ENCODE measurements around the gene LINC00305. TPM values are rescaled to one million over a fixed set of nuclear protein-coding genes. Genes with fewer than 3 reads are reported as not detected.

LINC00305 gene
- total and polyA plus RNA-seq, 2 of the 8 experiments (the other 6 are each of a cell fraction or from before 2014, with no cell fraction given): not detected

DNA sequence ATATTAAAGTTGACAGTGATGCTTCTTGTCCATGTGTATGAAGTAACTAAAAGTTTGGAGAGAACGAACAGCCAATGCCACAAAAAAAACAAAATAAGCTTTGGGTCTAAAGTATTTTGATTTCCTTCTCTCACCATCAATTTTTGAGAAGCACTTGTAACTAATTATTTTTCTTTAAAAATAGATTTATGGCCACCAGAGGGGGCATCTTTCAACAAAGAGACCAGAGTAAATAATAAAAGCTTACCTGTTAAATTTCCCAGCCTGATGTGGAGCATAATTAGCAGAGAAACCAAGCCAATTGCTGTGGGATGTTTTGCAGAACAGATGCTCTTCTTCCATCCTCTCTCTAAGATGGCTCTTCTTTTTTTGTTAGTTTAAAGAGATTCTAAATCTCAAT lies 29.0 kb downstream of the LINC00305 start:
- Histone ChIP-seq H3K4ac (replicated peaks; ENCODE audit: insufficient read length, low read depth, low read length) (no peak overlapping the region), H3K27me3 (replicated peaks in 1 of 4; ENCODE audit: control insufficient read depth in 3 of 4, extremely low read depth in 1 of 4, insufficient read depth in 3 of 4, low read length in 3 of 4) (no peaks in the 10 kb centered on the region), H3K27ac (ENCODE audit: low read depth, low read length) (no peak overlapping the region), H3K9ac (replicated peaks in 1 of 4; ENCODE audit: extremely low read depth in 1 of 4, low read depth in 3 of 4, low read length in 3 of 4) (no peak overlapping the region), H3K18ac (ENCODE audit: extremely low read depth, low read length) (no peak overlapping the region), H3K23me2 (ENCODE audit: low read depth, low read length) (no peaks in the 10 kb centered on the region), H3K9me3 (ENCODE audit: insufficient read depth in 2 of 2, low read depth in 1 of 2, low read length in 1 of 2) (no peaks in the 10 kb centered on the region), H2BK120ac (replicated peaks; ENCODE audit: low read depth, low read length) (no peak overlapping the region), H2AK5ac (ENCODE audit: low read depth, low read length) (no peak overlapping the region), H2BK20ac (ENCODE audit: low read length) (no peak overlapping the region), H2BK15ac (ENCODE audit: low read length) (no peak overlapping the region), H4K5ac (ENCODE audit: insufficient read length, low read depth, low read length) (no peak overlapping the region), H3K79me1 (ENCODE audit: low read depth, low read length) (no peaks in the 10 kb centered on the region), H3K79me2 (ENCODE audit: control insufficient read depth in 1 of 2, insufficient read depth in 2 of 2, low read length in 2 of 2) (no peaks in the 10 kb centered on the region), H3K4me1 (replicated peaks in 1 of 4; ENCODE audit: control insufficient read depth in 3 of 4, insufficient read depth in 4 of 4, low read length in 3 of 4) (peaks cover 0 to 9% (median 2%) of the 10 kb centered on the region in 4 experiments; a peak in 3 of 7 replicates), H3K36me3 (ENCODE audit: control insufficient read depth in 2 of 4, insufficient read depth in 4 of 4, low read length in 3 of 4) (no peaks in the 10 kb centered on the region), H3K56ac (replicated peaks; ENCODE audit: insufficient read length, low read depth, low read length) (no peak overlapping the region), H3K4me3 (ENCODE audit: extremely low read depth in 1 of 4, insufficient read depth in 2 of 4, low read depth in 3 of 4, low read length in 4 of 4) (no peak overlapping the region), H4K20me1 (replicated peaks in 1 of 2; ENCODE audit: control insufficient read depth in 1 of 2, insufficient read depth in 2 of 2, low read length in 2 of 2) (no peaks in the 10 kb centered on the region), H3K23ac (ENCODE audit: insufficient read length) (no peak overlapping the region), H3K4me2 (ENCODE audit: insufficient read depth in 1 of 2, low read depth in 2 of 2, low read length in 2 of 2) (no peak overlapping the region), H2BK12ac (ENCODE audit: low read depth, low read length) (no peak overlapping the region), H4K91ac (replicated peaks; ENCODE audit: insufficient read length, low read length) (peak overlapping the region; percentile 25), H3K14ac (ENCODE audit: insufficient read length) (no peak overlapping the region), H2AFZ (ENCODE audit: low read length) (no peak overlapping the region), H2BK5ac (ENCODE audit: low read depth, low read length) (no peak overlapping the region), H4K8ac (ENCODE audit: extremely low read depth, insufficient read depth, low read length) (no peak overlapping the region)
- TF ChIP-seq KDM5A (IDR thresholded peaks at IDR 0.05; ENCODE audit: low read length): no peak
- TF ChIP-seq ZNF274 (IDR thresholded peaks at IDR 0.05; ENCODE audit: borderline replicate concordance, extremely low read depth, low read length): no peak
- no peak for TF ChIP-seq NANOG (IDR thresholded peaks at IDR 0.05; ENCODE audit: insufficient read depth, low read depth, low read length, poor library complexity, severe bottlenecking)
- TF ChIP-seq, protein P1, sequence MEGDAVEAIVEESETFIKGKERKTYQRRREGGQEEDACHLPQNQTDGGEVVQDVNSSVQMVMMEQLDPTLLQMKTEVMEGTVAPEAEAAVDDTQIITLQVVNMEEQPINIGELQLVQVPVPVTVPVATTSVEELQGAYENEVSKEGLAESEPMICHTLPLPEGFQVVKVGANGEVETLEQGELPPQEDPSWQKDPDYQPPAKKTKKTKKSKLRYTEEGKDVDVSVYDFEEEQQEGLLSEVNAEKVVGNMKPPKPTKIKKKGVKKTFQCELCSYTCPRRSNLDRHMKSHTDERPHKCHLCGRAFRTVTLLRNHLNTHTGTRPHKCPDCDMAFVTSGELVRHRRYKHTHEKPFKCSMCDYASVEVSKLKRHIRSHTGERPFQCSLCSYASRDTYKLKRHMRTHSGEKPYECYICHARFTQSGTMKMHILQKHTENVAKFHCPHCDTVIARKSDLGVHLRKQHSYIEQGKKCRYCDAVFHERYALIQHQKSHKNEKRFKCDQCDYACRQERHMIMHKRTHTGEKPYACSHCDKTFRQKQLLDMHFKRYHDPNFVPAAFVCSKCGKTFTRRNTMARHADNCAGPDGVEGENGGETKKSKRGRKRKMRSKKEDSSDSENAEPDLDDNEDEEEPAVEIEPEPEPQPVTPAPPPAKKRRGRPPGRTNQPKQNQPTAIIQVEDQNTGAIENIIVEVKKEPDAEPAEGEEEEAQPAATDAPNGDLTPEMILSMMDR (IDR thresholded peaks at IDR 0.05; ENCODE audit: control extremely low read depth in 1 of 3, insufficient read depth in 1 of 3, low read depth in 1 of 3, low read length in 3 of 3): no peak
- no peak for TF ChIP-seq SIRT6 (IDR thresholded peaks at IDR 0.05; ENCODE audit: low read length)
- TF ChIP-seq RAD21 (IDR thresholded peaks at IDR 0.05 in 1 of 2, conservative IDR thresholded peaks at IDR 0.05 in 1 of 2; ENCODE audit: low read depth in 2 of 2, low read length in 2 of 2): peak in 1 of 2 experiments; percentile 17; a peak in 1 of 4 replicates
- POLR2A ChIA-PET (ENCODE audit: partially characterized antibody): no interaction called here
- CTCF ChIA-PET (ENCODE audit: partially characterized antibody): interaction anchor here (0.6 to 1.6 kb wide), 7 partner anchors 17 to 378 kb away, joined by 3 to 5 read pairs (median 4); no protein-coding TSS in a partner anchor
- DNase-seq (ENCODE audit: low read depth in 1 of 2, low spot score in 2 of 2) (no peak), FAIRE-seq (no peak)
- 73% methylated on average over 1 of the region's 1 CpG; no CpG with 5 or more reads in 1 of the 2 experiments for WGBS, 2 experiments (ENCODE audit: extremely low coverage in 1 of 2, insufficient coverage in 1 of 2, insufficient read length in 1 of 2, insufficient replicate concordance in 2 of 2, low coverage in 1 of 2, low lambda C conversion rate in 2 of 2, missing lambda C conversion rate in 1 of 2)
